ENCODE results near the gene BLM. TPM values are rescaled to one million over a fixed set of nuclear protein-coding genes. Genes with fewer than 3 reads are reported as not detected.

Gene BLM
- total RNA-seq, 2 experiments from 2014 or later = 59.5 to 73.7 TPM

DNA sequence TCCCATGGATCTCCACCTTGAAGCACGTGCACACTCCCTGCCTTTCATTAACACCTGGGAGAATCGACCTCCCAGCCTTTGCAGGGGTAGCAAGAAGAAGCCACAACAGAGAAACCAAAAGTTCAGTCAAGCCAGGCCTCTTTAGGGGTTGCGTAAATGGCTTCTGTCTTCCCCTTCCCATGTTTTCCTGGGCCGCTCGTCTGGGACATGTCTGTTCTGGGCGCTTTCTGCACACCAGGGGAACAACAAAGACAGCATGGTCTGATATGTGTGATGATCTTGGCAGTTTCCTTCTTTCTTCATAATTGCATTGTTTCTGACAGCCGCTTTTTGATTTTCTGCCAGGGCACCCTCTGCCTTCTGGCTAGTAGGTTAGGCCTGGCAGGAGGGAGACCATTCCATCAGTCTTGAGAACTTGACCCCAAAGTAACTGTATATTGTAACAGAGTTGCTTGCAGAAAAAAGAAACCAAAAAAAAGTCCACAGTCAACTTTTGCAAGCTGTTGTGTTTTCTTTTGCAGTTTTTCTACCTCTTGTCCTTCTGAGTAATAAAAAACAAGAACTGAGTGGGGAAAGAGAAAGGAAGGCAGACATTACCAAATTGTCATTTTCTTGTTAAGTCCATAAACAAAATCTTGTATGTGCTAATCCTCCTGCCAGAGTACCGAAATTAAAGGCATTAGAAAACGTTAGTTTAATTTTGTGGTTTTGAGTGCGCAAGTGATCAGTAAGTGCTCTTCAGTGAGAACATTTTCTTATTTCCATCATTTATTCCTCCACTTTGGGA is 95.2 kb downstream of the BLM start:
- no peak overlapping the region for H3K4me3 Mint-ChIP-seq
- no peak for DNase-seq
- intact Hi-C loops (cut with DNase I, micrococcal nuclease) = loop anchor here (5.0 to 10.0 kb wide), 2 partner anchors 62 to 165 kb away; no protein-coding TSS in a partner anchor
- H3K9me3 Mint-ChIP-seq (ENCODE audit: low read depth) = no peaks in the 10 kb centered on the region
- ChIA-PET POLR2A (no interaction called here), CTCF (interaction anchor here (1.7 kb wide), 1 partner anchor 72 kb away, joined by 7 read pairs; the partner anchor contains the start of gene FES)
- no peak for ATAC-seq
- H3K4me1 Mint-ChIP-seq = peaks cover 39% of the 10 kb centered on the region
- peaks cover 60% of the 10 kb centered on the region for H3K36me3 Mint-ChIP-seq (ENCODE audit: low read depth)
- H3K27me3 Mint-ChIP-seq = no peaks in the 10 kb centered on the region
- H3K27ac Mint-ChIP-seq = peak overlapping the region; percentile 66

DNA sequence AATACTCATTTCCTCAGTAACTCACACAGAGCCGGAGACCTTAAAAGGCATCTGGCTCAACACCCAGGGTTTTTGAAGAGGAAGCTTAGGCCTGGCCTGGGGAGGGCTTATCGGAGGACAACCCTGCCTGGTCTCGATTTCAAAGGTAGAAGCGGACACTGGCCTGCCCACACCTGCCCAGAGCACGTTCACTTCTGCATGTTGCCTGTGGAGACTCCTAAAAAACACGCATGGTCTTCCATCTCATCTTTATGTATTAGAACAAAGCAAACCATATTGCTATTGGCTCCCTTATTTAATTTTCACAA is 95.8 kb downstream of the BLM start:
- intact Hi-C loops (cut with DNase I, micrococcal nuclease) = loop anchor here (5.0 to 10.0 kb wide), 2 partner anchors 62 to 166 kb away; no protein-coding TSS in a partner anchor
- Mint-ChIP-seq H3K36me3 (ENCODE audit: low read depth) (peaks cover 59% of the 10 kb centered on the region), H3K4me3 (no peak overlapping the region), H3K4me1 (peaks cover 41% of the 10 kb centered on the region), H3K27me3 (no peaks in the 10 kb centered on the region), H3K27ac (peak overlapping the region; percentile 66), H3K9me3 (ENCODE audit: low read depth) (no peaks in the 10 kb centered on the region)
- CTCF ChIA-PET = no interaction called here
- DNase-seq = no peak
- no peak for ATAC-seq
- POLR2A ChIA-PET = no interaction called here

DNA sequence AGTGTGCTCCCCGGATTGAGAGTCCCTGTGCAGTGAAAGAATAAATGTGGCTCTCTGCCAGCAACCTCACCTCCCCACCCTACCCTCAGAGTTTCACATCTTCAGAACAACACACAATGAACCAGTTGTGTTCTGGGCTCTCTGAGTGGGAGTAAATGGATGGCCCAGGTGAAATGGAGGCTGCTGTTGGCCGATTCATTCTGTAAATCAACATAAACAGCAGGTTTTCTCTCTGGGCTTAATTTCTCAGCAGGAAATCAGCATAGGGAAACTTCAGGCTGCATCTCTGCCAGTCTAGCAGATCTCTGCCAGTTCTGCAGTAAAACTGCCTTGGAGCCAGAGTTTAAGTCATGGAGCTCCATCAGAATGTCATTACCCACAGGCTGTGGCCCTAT is 96.6 kb downstream of the BLM start:
- ChIA-PET POLR2A (interaction anchor here (0.6 to 1.8 kb wide), 5 partner anchors 50 to 302 kb away, joined by 3 to 4 read pairs (median 4); no protein-coding TSS in a partner anchor), CTCF (interaction anchor here (0.6 kb wide), 1 partner anchor 24 kb away, joined by 3 read pairs; no protein-coding TSS in a partner anchor)
- H3K27ac Mint-ChIP-seq = peak overlapping the region; percentile 93
- DNase-seq = peak; percentile 45
- peaks cover 49% of the 10 kb centered on the region for H3K4me1 Mint-ChIP-seq
- peak; percentile 23 for ATAC-seq
- H3K4me3 Mint-ChIP-seq = no peak overlapping the region
- intact Hi-C loops (cut with DNase I, micrococcal nuclease) = loop anchor here (2.0 to 10.0 kb wide), 3 partner anchors 17 to 166 kb away; no protein-coding TSS in a partner anchor
- no peaks in the 10 kb centered on the region for H3K9me3 Mint-ChIP-seq (ENCODE audit: low read depth)
- peaks cover 50% of the 10 kb centered on the region for H3K36me3 Mint-ChIP-seq (ENCODE audit: low read depth)
- H3K27me3 Mint-ChIP-seq = no peaks in the 10 kb centered on the region

DNA sequence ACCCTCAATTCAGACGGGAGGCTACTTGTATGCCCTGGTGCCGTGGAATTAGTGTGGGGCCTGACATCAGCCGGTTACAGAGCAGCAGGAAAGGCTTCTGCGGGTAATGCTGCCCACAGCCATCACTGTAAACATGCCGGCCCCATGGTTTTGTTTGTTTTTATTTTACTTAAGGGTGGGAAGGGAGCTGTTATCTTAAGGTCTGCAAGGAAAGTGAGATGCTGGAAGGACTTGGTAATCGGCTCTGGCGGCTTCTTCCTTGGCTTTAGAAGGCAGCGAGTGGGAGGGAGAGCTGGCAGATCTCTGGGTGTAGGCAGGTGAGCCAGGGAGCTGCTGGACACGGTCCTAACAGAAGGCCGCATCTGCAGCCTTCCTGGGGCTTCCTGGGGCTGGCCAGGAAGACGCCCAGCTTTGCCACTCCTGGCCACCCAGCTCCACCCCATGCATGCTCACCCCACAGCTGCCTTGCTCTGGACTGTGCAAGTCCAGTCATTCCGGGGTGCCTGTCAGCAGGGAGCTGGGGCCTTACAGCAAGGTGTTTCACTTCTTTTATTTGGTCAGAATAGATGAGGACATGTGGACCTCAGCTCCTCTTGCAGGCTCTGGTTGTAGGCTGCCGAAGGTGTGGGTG is 97.2 kb downstream of the BLM start:
- Mint-ChIP-seq H3K27ac (peak overlapping the region; percentile 93), H3K4me3 (no peak overlapping the region), H3K9me3 (ENCODE audit: low read depth) (no peaks in the 10 kb centered on the region), H3K36me3 (ENCODE audit: low read depth) (peaks cover 45% of the 10 kb centered on the region), H3K27me3 (no peaks in the 10 kb centered on the region), H3K4me1 (peaks cover 50% of the 10 kb centered on the region)
- ATAC-seq (peak; percentile 16), DNase-seq (no peak)
- ChIA-PET CTCF (interaction anchor here (1.1 to 1.6 kb wide), 3 partner anchors 24 to 89 kb away, joined by 3 to 10 read pairs (median 4); partner anchors contain the start of gene MAN2A2), POLR2A (interaction anchor here (0.6 to 1.8 kb wide), 7 partner anchors 19 to 302 kb away, joined by 3 to 7 read pairs (median 4); no protein-coding TSS in a partner anchor)
- intact Hi-C loops (cut with DNase I, micrococcal nuclease) = loop anchor here (2.0 to 10.0 kb wide), 3 partner anchors 16 to 167 kb away; no protein-coding TSS in a partner anchor

DNA sequence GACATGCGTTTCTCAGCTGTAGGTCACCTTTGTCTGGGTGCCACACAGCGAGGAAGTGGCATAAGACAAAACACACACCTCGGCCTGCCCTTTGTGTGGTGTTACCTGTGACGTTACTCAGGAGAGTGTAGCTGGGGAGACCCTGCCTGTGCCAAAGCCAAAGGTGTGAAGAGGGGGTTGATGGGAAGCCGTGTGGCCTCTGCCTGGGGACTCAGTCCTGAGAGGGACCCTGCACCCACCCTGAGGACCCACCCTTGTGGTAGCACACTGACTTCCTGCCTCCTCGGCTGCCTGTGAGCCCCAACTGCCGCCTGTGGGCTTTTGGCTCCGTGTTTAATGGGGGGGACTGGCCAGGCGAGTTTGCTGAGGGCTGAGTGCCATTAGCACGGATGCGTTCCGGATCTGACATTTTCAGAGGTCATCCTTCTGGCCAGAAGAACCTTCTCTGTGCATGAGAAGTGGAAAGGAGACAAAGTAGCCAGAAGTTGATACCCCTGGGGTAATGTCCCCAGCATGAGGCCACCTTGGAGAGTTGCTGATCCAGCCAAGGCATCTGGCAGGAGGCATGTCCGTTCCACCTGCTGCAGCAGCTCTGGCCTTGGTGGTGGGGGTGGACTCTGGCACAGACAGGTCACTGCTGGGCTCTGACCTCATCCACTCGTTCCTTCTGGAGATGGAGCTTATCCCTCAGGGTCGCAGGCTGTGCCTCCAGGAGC is 99.4 kb downstream of the BLM start:
- intact Hi-C loops (cut with DNase I, micrococcal nuclease) = loop anchor here in 1 of 2 experiments (10.0 kb wide), 1 partner anchor 58 kb away; no protein-coding TSS in a partner anchor

DNA sequence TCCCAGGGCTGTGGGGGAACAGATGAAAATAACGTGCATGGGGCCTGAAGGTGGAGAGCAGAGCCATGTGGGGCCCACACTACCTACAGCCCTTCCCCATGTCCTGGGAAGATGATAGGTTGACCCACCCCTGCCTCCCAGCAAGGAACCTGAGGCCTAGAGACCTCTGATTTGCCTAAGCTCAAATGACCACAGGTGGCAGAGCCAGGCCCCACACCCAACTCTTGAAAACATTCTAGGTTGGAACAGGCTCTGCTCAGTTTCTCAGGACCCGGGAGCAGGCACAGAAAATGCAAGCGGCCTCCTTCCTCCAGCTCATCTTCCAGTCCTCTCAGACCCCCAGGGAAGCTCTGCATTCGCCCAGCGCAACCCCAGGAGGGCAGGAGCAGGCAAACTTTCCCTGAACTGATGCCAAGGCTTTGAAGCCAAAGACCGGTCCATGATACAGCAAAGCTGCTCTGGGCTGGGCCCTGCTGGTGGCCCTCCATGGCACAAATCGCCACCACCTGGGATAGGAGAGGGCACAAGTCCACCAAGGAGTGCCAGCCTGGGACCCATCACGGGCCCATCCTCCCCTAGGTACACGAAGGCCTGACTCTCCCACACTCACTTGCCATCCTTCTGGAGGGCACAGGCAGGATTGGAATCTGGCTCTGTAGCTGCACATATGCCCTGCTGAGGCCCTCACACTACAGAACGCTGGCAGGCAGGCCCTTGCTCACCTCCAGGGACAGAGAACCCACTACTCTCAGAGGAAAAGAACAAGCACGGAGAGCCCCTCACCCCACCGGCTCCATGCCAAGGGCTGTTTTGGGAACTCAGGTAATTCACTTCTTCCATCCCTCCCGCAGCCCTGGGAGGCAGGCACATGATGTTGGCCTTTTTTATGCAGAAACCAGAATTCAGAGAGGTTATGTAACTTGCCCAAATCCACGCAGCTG is 100.2 kb downstream of the BLM start:
- POLR2A ChIA-PET = interaction anchor here (0.6 to 1.6 kb wide), 7 partner anchors 9 to 86 kb away, joined by 3 to 5 read pairs (median 4); no protein-coding TSS in a partner anchor

More for the DNA sequence above, 99.4 kb downstream of the BLM start:
- no peak for DNase-seq
- no peaks in the 10 kb centered on the region for H3K9me3 Mint-ChIP-seq (ENCODE audit: low read depth)
- no peak for ATAC-seq
- H3K4me1 Mint-ChIP-seq = peaks cover 58% of the 10 kb centered on the region
- ChIA-PET CTCF (interaction anchor here (0.5 to 0.6 kb wide), 3 partner anchors 14 to 732 kb away, joined by 3 read pairs; no protein-coding TSS in a partner anchor), POLR2A (interaction anchor here (1.5 kb wide), 1 partner anchor 12 kb away, joined by 4 read pairs; no protein-coding TSS in a partner anchor)
- H3K27ac Mint-ChIP-seq = peak overlapping the region; percentile 29
- peaks cover 35% of the 10 kb centered on the region for H3K36me3 Mint-ChIP-seq (ENCODE audit: low read depth)
- no peaks in the 10 kb centered on the region for H3K27me3 Mint-ChIP-seq
- no peak overlapping the region for H3K4me3 Mint-ChIP-seq

DNA sequence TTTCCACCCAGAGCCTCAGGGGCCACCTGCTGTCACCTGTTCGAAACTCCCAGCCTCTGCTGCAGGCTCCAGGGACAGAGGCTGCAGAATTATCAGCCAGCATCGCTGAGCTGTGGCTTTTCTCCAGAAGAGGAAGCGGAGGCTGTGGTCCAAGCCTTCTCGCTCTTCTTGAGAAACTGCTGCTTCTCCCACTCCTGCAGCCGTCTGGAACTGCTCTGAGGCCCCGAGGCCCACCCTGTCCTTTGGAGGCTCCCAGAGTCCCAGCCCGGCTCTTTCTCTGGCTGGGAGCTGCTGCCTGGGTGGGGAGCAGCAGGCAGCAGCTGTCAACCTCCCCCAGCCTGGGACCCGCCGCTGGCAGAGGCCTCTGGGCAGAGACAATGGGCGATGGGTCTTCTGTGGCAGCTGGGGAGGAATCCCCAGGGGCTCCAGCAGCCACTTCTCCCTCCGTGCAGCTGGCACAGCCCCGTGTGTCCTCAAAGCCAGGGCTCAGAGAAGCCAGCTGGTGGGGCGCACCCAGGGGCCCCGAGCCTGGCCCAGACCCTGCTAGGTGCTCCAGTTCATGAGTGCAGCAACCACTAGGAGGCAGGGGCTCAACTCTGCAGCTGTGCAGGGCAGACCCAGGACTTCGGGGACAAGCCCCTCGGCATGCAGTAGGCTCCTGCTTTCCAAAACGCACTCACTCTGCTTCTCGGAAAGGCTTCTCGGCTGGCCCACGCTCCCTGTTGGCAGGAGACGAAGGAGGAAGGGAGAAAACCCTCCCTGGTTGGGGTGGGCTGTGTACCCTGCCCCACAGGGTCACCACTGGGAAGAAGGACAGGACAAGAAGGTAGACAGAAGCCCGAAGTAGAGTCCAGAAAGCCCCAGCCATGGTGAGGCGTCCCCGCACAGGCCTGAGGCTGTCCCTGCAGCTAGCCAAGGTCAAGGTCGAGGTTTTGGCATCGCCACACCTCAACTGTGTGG is 101.4 kb downstream of the BLM start:
- Mint-ChIP-seq H3K27me3 (no peaks in the 10 kb centered on the region), H3K27ac (peak overlapping the region; percentile 90), H3K4me3 (no peak overlapping the region), H3K36me3 (ENCODE audit: low read depth) (peaks cover 20% of the 10 kb centered on the region), H3K9me3 (ENCODE audit: low read depth) (no peaks in the 10 kb centered on the region), H3K4me1 (peaks cover 44% of the 10 kb centered on the region)
- CTCF ChIA-PET = interaction anchor here (0.5 to 1.6 kb wide), 11 partner anchors 8 to 196 kb away, joined by 3 to 7 read pairs (median 3); partner anchors contain the start of gene BLM
- intact Hi-C loops (cut with DNase I, micrococcal nuclease) = loop anchor here (1.0 to 10.0 kb wide), 2 partner anchors 56 to 68 kb away; no protein-coding TSS in a partner anchor
- DNase-seq (peak; percentile 56), ATAC-seq (peak; percentile 47)
- POLR2A ChIA-PET = interaction anchor here (0.6 to 1.6 kb wide), 7 partner anchors 8 to 87 kb away, joined by 3 to 8 read pairs (median 4); no protein-coding TSS in a partner anchor

More for the DNA sequence above, 100.2 kb downstream of the BLM start:
- intact Hi-C loops (cut with DNase I, micrococcal nuclease) = loop anchor here (1.0 to 10.0 kb wide), 2 partner anchors 57 to 69 kb away; no protein-coding TSS in a partner anchor
- CTCF ChIA-PET = interaction anchor here (0.6 to 1.6 kb wide), 7 partner anchors 9 to 733 kb away, joined by 3 to 7 read pairs (median 3); partner anchors contain the start of gene BLM
- DNase-seq (no peak), ATAC-seq (no peak)
- H3K27ac Mint-ChIP-seq = peak overlapping the region; percentile 90
- H3K4me1 Mint-ChIP-seq = peaks cover 56% of the 10 kb centered on the region
- no peak overlapping the region for H3K4me3 Mint-ChIP-seq
- no peaks in the 10 kb centered on the region for H3K27me3 Mint-ChIP-seq
- H3K9me3 Mint-ChIP-seq (ENCODE audit: low read depth) = no peaks in the 10 kb centered on the region
- H3K36me3 Mint-ChIP-seq (ENCODE audit: low read depth) = peaks cover 29% of the 10 kb centered on the region

DNA sequence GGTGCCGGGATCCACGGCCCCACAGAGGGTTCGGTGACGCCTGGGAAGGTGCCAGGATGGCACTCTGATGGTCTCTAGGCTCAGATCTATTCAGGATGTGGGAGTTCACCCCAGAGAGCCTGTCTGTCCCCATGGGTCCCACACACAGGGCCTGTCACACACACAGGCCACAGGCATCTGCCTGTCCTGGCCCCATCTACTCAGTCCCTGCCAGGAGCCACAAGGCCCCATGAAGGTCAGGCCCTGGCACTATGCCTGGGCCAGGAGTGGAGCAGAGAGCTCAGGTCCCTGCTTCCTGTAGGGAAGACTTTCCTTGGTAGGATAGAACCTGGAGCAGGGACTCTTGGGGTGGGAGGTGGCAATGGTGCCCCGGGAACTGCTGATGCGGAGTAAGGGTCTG is 102.2 kb downstream of the BLM start:
- DNase-seq (no peak), ATAC-seq (no peak)
- H3K4me3 Mint-ChIP-seq = no peak overlapping the region
- CTCF ChIA-PET = no interaction called here
- H3K9me3 Mint-ChIP-seq (ENCODE audit: low read depth) = no peaks in the 10 kb centered on the region
- POLR2A ChIA-PET = no interaction called here
- intact Hi-C loops (cut with DNase I, micrococcal nuclease) = loop anchor here in 1 of 2 experiments (10.0 kb wide), 1 partner anchor 55 kb away; no protein-coding TSS in a partner anchor
- H3K27ac Mint-ChIP-seq = peak overlapping the region; percentile 60
- H3K4me1 Mint-ChIP-seq = peaks cover 36% of the 10 kb centered on the region
- H3K36me3 Mint-ChIP-seq (ENCODE audit: low read depth) = peaks cover 11% of the 10 kb centered on the region
- H3K27me3 Mint-ChIP-seq = no peaks in the 10 kb centered on the region

DNA sequence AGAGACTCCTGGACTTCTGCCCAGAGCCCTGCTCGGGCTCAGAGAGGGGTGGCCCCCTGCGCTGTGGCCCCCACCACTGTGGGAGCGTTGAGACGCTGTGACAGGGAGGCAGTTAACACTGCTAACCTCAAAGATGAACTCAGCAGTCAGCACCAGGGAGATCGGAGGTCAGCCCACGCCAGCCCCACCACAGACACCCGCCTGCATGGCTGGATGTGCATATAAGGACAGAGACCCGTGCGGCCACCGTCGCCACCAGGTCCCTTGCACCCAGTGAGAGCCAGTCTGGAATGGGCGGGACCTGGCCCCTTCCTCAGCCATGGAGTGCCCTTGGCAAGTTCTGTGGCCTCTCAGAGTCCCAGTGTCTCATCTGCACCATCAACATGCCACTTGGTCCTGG is 102.7 kb downstream of the BLM start:
- H3K4me1 Mint-ChIP-seq = peaks cover 31% of the 10 kb centered on the region
- ATAC-seq (no peak), DNase-seq (no peak)
- peaks cover 7% of the 10 kb centered on the region for H3K36me3 Mint-ChIP-seq (ENCODE audit: low read depth)
- H3K4me3 Mint-ChIP-seq = no peak overlapping the region
- CTCF ChIA-PET = no interaction called here
- H3K27me3 Mint-ChIP-seq = no peaks in the 10 kb centered on the region
- POLR2A ChIA-PET = no interaction called here
- H3K27ac Mint-ChIP-seq = peak overlapping the region; percentile 60
- intact Hi-C loops (cut with DNase I, micrococcal nuclease) = loop anchor here in 1 of 2 experiments (10.0 kb wide), 1 partner anchor 55 kb away; no protein-coding TSS in a partner anchor
- no peaks in the 10 kb centered on the region for H3K9me3 Mint-ChIP-seq (ENCODE audit: low read depth)

Data from activated CD4-positive, alpha-beta T cell treated with anti-CD3 and anti-CD28 coated beads for 36 hours (primary cell).